Retinal pigment epithelial cell (primary cell): ENCODE data around the gene FASTK.

Experiments used
- DNase-seq: peaks from one replicate; pipeline ENCODE4 v3.0.0-alpha.2; 2010; ENCODE audit warnings: low read depth
- H3K4me3 ChIP-seq: 2 replicates; pipeline ENCODE4 v1.5.1; 2011; ENCODE audit warnings: mild to moderate bottlenecking, low read length, control low read depth, moderate library complexity
- TF ChIP-seq, protein P1 (sequence below): conservative IDR thresholded peaks from 2 replicates; pipeline ENCODE4 v1.5.1; 2011; ENCODE audit warnings: low read depth, low read length, control low read depth, inconsistent platforms

The FASTK gene

DNA sequence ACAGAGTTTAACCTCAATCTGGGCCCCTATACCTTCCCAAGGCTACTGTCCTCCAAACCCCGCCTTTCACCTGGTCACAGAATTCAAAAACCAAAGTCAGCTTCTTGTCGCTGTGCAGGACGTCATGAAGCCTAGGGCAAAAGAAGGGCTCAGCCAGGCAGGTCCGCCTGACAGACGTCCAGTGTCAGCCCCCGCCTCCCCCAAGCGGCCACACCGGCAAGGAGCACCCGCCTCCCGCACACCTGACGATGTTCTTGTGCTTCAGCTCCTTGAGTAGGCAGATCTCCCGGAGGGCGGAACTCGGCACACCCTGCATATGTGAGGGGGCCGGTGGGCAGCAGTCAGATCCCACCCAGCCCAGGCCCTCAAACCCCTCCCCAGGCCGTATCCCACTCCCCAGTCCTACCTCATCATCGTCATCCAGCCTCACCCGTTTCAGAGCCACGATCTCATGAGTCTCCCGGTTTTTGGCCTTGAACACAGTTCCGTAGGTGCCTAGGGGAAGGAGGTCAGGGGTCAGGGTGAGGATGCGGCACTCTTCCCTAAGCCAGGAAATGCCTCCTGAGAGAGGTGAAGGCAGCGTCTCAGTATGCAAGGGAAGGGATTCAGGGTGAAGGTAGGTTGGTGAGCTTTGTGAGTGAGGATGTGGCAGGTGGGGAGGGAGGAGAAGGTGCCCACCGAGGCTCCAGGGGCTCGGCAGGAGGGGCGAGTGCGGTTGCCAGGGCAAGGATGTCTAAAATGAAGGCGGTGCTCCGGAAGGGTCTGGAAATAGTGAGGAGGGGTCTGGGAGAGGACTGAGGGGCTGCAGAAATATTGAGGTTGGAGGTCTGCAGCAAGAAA is 23.7 kb downstream of the FASTK start:
- TF ChIP-seq, protein P1, sequence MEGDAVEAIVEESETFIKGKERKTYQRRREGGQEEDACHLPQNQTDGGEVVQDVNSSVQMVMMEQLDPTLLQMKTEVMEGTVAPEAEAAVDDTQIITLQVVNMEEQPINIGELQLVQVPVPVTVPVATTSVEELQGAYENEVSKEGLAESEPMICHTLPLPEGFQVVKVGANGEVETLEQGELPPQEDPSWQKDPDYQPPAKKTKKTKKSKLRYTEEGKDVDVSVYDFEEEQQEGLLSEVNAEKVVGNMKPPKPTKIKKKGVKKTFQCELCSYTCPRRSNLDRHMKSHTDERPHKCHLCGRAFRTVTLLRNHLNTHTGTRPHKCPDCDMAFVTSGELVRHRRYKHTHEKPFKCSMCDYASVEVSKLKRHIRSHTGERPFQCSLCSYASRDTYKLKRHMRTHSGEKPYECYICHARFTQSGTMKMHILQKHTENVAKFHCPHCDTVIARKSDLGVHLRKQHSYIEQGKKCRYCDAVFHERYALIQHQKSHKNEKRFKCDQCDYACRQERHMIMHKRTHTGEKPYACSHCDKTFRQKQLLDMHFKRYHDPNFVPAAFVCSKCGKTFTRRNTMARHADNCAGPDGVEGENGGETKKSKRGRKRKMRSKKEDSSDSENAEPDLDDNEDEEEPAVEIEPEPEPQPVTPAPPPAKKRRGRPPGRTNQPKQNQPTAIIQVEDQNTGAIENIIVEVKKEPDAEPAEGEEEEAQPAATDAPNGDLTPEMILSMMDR: peak; percentile 6
- peak overlapping the region; percentile 80 for H3K4me3 ChIP-seq
- no peak for DNase-seq

DNA sequence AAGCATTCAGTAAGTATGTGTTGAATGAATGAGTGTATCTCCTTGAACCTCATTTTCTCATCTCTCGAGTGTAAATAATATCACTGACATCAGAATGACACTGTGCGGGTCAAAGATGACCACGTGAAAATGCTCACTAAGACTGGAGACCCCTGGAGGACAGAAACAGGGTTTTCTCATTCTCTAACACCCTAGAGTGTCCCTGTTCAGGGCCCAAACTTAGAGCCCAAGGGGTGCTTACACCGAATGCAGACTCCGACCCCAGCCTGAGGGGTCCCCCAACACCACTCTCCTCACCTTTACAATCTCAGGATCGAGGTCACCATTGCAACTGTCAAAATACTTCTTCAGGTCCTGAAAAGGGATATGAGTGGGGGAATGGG is 24.3 kb downstream of the FASTK start:
- DNase-seq: no peak
- H3K4me3 ChIP-seq: no peak overlapping the region
- TF ChIP-seq, protein P1: no peak

DNA sequence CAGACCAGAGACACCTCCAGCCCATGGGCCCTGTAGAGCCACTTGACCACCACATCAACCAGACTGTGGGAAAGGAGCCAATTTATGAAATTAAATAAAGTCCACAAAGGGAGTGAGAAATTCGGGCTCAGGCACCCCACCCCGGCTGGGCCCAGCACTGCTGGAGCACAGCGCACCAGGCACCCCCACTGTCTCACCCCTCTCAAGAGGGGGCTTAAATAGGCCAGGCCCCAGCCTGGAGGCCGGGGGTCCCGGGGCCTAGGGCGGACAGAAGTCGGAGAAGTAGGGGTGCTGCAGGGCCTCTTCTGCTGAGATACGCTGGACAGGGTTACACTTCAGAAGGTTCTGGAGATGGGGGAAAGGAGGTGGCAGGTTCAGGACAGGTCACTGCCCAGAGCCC is 26.9 kb downstream of the FASTK start:
- TF ChIP-seq, protein P1: no peak
- DNase-seq: no peak

DNA sequence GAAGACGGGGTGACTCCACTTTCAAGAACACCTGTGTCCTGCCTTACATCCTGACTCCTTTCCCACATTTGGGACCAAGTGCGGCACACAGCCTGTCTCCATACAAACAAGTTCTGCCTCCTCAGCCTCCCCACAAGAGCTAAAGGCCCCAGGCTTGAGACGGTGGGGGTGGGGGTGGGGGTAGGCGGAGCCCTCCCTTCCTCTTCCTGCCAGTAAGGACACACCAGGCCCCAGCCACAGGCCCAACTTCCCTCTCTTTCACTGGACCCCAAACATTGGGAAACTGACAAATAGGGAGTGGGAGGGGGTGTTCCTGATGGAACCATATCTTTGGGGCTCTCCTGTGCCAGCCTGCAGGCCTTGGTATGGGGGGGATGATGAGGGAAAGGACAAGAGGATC is 27.5 kb downstream of the FASTK start:
- no peak for DNase-seq
- TF ChIP-seq, protein P1: no peak
- no peak overlapping the region for H3K4me3 ChIP-seq

More for the DNA sequence above, 26.9 kb downstream of the FASTK start:
- no peak overlapping the region for H3K4me3 ChIP-seq

DNA sequence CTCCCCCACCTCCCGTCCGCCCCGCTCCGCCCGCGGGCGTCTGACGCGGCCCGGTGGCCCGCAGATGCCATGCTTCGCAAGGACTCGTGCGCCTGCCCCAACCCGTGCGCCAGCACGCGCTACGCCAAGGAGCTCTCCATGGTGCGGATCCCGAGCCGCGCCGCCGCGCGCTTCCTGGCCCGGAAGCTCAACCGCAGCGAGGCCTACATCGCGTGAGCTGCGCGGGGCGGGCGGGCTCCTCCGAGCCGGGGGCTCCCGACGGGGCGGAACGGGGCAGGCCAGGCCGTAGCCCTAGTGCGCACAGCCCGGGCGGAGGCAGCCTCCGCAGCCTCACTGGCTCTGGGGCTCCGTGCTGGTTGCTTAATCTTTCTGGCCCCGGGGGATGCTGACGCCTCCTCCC is 29.5 kb downstream of the FASTK start:
- H3K4me3 ChIP-seq: no peak overlapping the region
- TF ChIP-seq, protein P1: no peak
- DNase-seq: no peak

DNA sequence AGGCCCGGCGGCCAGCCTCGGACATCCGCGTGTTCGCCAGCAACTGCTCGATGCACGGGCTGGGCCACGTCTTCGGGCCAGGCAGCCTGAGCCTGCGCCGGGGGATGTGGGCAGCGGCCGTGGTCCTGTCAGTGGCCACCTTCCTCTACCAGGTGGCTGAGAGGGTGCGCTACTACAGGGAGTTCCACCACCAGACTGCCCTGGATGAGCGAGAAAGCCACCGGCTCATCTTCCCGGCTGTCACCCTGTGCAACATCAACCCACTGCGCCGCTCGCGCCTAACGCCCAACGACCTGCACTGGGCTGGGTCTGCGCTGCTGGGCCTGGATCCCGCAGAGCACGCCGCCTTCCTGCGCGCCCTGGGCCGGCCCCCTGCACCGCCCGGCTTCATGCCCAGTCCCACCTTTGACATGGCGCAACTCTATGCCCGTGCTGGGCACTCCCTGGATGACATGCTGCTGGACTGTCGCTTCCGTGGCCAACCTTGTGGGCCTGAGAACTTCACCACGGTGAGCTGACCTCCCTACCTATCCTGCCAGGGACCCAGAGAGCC is 31.6 kb downstream of the FASTK start:
- H3K4me3 ChIP-seq: no peak overlapping the region
- DNase-seq: no peak
- TF ChIP-seq, protein P1: no peak
